Measurements from ENCODE around the gene LINGO4.

LINGO4 gene

DNA sequence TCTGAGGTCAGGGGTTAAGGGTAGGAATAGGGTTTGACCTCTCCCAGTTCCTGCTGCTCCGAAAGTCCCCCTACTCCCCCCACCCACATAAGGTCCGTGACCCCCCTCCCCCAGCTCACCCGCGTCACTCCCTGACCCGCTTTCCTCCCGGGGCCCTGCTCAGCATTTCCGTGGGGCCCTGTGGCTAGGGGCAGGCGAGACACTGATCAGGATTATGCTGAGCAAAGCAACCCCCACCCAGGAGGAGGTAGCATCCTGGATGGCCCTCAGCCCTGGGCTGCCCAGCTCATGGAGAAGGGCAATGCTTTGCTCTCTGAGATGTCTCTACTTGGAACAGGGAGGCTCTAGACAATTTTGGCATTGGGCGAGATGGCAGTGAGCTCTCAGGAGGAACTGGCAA, 22.6 kb upstream of the LINGO4 start:
- TF ChIP-seq, protein P1, sequence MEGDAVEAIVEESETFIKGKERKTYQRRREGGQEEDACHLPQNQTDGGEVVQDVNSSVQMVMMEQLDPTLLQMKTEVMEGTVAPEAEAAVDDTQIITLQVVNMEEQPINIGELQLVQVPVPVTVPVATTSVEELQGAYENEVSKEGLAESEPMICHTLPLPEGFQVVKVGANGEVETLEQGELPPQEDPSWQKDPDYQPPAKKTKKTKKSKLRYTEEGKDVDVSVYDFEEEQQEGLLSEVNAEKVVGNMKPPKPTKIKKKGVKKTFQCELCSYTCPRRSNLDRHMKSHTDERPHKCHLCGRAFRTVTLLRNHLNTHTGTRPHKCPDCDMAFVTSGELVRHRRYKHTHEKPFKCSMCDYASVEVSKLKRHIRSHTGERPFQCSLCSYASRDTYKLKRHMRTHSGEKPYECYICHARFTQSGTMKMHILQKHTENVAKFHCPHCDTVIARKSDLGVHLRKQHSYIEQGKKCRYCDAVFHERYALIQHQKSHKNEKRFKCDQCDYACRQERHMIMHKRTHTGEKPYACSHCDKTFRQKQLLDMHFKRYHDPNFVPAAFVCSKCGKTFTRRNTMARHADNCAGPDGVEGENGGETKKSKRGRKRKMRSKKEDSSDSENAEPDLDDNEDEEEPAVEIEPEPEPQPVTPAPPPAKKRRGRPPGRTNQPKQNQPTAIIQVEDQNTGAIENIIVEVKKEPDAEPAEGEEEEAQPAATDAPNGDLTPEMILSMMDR (IDR thresholded peaks at IDR 0.05; ENCODE audit: low read depth, low read length): no peak
- no peak for DNase-seq (ENCODE audit: extremely low read depth, low read depth)

DNA sequence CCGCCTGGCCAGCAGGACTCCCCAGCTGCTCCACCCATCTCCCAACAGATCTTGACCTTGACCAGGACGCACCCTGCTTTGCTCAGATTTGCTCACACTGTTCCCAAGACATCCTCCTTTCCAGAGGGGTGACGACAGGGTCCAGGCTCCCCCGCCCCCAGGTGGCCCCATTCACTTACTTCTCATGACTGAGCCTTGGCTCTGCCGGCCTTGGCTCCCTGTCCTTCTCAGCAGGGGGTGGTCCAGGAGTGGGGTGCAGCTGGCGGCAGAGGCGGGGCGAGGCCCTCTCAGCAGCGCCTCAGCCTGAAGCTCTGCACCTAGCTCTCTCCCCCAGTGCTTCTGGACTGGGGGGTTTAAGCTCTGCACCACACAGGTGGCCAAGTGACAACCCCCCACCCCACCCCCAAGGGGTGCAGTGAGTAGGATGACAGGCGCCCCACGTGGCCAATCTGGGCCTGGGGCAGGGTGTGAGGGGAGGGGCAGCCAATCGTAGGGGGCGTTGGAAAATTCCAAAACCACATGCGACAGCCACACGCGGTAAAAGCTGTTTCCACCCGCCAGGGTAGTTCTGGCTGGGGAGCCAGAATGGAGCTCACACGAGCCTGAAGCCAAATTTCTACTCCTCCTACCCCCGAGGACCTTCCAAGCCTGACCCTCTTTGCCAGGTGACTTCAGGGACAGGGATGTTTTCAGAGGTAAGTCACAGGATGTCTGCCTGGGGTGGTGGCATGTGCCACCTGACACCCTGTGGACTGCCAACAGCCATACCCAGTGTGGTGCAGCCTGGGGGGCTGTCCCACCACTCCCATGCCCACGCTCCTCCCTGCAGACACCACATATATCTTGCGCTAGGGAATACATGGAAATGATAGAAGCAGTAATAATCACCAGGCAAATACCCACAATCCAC, 20.8 kb upstream of the LINGO4 start:
- DNase-seq (ENCODE audit: extremely low read depth, low read depth): no peak
- TF ChIP-seq, protein P1 (IDR thresholded peaks at IDR 0.05; ENCODE audit: low read depth, low read length): no peak

DNA sequence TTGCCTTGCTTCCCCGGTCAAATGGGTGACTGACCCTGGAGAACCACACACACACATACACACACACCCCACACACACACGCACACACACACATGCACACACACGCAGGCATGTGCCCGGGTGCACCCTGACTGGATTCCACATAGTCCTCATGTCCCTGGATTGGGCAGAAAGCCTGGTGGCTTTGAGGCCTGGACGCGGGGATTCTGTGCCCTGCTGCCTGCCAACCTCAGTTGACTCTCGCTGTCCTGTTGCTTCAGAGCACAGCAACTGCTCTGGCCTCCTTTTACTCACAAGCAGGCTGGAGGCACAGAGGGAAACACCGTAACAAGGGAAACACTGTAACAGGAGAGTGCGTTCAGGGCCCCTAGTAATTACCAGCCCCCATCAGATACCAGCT, 20.0 kb upstream of the LINGO4 start:
- DNase-seq (ENCODE audit: extremely low read depth, low read depth): no peak
- TF ChIP-seq, protein P1 (IDR thresholded peaks at IDR 0.05; ENCODE audit: low read depth, low read length): no peak

DNA sequence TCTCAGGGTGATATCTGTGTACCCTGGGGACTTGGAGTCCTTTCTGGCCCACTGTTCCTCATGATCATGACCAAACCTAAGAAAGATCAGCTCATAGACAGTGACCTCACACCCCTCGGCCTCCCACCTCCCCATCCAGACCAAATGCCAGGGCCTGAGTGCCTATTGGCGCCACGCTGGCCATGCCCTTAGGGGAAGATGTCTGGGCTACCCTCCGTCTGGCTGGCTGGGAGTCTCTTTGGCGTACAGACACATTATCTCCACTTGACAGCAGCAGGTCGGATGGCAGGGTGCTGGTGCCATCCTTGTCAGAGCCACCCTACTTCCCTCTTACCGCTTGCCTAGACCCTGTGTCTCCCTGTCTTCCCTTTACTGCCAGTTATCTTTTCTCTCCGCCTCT, 18.0 kb upstream of the LINGO4 start:
- TF ChIP-seq, protein P1 (IDR thresholded peaks at IDR 0.05; ENCODE audit: low read depth, low read length): no peak
- no peak for DNase-seq (ENCODE audit: extremely low read depth, low read depth)

DNA sequence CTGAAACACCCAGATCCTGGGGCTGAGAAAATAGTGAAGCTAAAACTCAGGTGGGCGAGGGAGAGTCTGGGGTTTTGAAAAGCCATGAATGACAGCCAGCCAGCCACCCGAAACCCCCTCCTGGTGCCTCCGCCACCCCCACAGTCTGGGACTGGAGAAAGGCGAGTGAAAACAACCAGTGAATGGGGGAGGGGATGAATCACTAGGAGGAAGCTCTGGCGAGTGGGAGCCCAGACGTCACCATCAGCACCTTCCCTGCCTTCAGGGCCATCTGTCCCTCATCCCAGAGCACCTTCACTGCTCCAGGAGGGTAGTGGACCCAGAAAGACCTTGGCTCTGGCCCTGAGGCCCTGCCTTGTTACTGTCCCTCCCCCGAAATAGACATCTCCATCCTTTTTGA, 17.2 kb upstream of the LINGO4 start:
- TF ChIP-seq, protein P1 (IDR thresholded peaks at IDR 0.05; ENCODE audit: low read depth, low read length): no peak
- no peak for DNase-seq (ENCODE audit: extremely low read depth, low read depth)

DNA sequence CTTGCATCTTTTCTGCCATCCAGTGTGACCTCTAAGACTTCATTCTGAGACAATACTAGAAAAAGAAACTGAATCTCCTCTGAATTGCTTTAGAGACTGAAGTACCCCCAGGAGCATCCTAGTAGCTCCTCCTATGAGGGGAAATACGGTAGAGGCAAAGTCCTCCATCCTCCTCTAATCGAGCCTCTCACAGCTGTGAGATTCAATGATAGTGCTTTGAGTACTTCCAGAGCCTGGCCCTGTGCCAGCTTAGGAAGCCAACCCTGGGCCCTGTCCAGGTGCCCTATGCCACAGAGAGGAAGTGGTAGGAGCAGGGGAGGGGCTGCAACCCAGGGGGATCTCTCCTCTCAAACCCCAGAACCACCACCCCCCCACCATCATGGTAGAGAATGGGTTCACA, 15.7 kb upstream of the LINGO4 start:
- TF ChIP-seq, protein P1 (IDR thresholded peaks at IDR 0.05; ENCODE audit: low read depth, low read length): no peak
- DNase-seq (ENCODE audit: extremely low read depth, low read depth): no peak

DNA sequence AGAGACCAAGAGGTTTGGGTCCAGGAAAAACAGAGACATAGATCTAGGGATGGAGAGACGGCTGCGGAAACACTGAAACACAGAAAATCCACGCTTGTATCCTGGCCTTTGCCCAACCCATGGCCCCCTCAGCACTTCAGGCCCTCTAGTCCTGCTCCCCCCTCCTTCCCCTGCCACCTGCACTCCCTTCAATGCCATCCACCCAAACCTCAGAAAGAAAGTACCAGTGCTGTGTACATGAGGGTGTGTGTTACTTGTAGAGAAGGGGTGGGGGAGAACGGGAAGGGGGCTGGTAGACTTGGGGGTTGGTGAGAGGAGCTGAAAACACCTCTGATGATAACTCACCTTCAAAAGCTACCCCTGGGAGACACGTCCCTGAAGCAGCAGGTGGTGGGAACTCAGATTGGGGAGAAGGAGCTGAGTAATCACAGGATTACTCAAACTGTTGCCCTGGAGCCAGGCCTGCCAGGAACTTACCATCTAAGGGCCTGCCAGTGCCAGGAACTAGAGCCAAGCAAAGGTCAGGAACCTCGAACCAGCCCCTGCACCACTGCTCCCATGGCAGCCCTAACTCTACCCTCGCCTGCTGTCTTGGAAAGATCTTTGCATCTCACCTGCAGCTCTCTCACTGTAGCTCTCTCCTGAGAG, 14.9 kb upstream of the LINGO4 start:
- TF ChIP-seq, protein P1 (IDR thresholded peaks at IDR 0.05; ENCODE audit: low read depth, low read length): no peak
- DNase-seq (ENCODE audit: extremely low read depth, low read depth): no peak
